ENCODE data around the gene GPX2. TPM values are rescaled to one million over a fixed set of nuclear protein-coding genes. Genes with fewer than 3 reads are reported as not detected.

The GPX2 gene
- polyA plus RNA-seq, 1 donor from 2014 or later = not detected

DNA sequence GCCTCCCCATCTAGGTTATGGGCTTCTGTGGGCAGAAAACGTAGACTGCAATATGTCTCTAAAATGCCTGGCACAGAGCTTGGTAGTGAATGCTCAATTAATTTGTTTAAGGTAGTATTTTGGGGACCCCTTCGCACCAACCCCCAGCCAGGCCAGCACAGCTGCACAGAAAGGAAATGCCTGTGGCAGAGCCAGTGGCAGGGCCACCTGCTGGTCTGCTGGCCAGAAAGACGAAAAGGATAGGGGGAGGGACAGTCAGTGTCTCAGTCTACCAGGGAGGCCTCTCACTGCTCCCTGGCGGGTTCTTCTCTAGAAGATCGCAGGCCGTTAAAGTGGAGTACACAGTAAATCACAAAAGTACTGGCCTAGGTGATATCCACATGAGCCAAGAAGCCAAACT is 26.1 kb upstream of the GPX2 start:
- H3K9ac ChIP-seq (ENCODE audit: low read length) = no peak overlapping the region
- H3F3A ChIP-seq (ENCODE audit: insufficient read depth, low read length, poor library complexity, severe bottlenecking) = no peaks in the 10 kb centered on the region
- H3K27me3 ChIP-seq (ENCODE audit: insufficient read depth, low read depth, low read length) = no peaks in the 10 kb centered on the region
- H2AFZ ChIP-seq (ENCODE audit: low read depth, low read length) = no peak overlapping the region
- TF ChIP-seq EP300 (conservative IDR thresholded peaks at IDR 0.05; ENCODE audit: poor library complexity, severe bottlenecking) = no peak
- TF ChIP-seq SMC3 (conservative IDR thresholded peaks at IDR 0.05; ENCODE audit: poor library complexity) = no peak
- TF ChIP-seq MXI1 (conservative IDR thresholded peaks at IDR 0.05; ENCODE audit: poor library complexity, severe bottlenecking) = no peak
- no peak for TF ChIP-seq RAD21 (conservative IDR thresholded peaks at IDR 0.05)
- TF ChIP-seq, protein P1, sequence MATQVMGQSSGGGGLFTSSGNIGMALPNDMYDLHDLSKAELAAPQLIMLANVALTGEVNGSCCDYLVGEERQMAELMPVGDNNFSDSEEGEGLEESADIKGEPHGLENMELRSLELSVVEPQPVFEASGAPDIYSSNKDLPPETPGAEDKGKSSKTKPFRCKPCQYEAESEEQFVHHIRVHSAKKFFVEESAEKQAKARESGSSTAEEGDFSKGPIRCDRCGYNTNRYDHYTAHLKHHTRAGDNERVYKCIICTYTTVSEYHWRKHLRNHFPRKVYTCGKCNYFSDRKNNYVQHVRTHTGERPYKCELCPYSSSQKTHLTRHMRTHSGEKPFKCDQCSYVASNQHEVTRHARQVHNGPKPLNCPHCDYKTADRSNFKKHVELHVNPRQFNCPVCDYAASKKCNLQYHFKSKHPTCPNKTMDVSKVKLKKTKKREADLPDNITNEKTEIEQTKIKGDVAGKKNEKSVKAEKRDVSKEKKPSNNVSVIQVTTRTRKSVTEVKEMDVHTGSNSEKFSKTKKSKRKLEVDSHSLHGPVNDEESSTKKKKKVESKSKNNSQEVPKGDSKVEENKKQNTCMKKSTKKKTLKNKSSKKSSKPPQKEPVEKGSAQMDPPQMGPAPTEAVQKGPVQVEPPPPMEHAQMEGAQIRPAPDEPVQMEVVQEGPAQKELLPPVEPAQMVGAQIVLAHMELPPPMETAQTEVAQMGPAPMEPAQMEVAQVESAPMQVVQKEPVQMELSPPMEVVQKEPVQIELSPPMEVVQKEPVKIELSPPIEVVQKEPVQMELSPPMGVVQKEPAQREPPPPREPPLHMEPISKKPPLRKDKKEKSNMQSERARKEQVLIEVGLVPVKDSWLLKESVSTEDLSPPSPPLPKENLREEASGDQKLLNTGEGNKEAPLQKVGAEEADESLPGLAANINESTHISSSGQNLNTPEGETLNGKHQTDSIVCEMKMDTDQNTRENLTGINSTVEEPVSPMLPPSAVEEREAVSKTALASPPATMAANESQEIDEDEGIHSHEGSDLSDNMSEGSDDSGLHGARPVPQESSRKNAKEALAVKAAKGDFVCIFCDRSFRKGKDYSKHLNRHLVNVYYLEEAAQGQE (IDR thresholded peaks at IDR 0.05; ENCODE audit: borderline replicate concordance) = no peak
- TF ChIP-seq TAF1 (IDR thresholded peaks at IDR 0.05; ENCODE audit: low read depth) = no peak
- TF ChIP-seq EZH2 (IDR thresholded peaks at IDR 0.05; ENCODE audit: borderline replicate concordance, insufficient read depth, low read length, poor library complexity, severe bottlenecking) = no peak
- TF ChIP-seq, protein P2, sequence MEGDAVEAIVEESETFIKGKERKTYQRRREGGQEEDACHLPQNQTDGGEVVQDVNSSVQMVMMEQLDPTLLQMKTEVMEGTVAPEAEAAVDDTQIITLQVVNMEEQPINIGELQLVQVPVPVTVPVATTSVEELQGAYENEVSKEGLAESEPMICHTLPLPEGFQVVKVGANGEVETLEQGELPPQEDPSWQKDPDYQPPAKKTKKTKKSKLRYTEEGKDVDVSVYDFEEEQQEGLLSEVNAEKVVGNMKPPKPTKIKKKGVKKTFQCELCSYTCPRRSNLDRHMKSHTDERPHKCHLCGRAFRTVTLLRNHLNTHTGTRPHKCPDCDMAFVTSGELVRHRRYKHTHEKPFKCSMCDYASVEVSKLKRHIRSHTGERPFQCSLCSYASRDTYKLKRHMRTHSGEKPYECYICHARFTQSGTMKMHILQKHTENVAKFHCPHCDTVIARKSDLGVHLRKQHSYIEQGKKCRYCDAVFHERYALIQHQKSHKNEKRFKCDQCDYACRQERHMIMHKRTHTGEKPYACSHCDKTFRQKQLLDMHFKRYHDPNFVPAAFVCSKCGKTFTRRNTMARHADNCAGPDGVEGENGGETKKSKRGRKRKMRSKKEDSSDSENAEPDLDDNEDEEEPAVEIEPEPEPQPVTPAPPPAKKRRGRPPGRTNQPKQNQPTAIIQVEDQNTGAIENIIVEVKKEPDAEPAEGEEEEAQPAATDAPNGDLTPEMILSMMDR (IDR thresholded peaks at IDR 0.05; ENCODE audit: poor library complexity, severe bottlenecking) = no peak
- no peak for TF ChIP-seq POLR2AphosphoS5 (IDR thresholded peaks at IDR 0.05)
- H3K27ac ChIP-seq (ENCODE audit: low read length) = no peak overlapping the region
- no peaks in the 10 kb centered on the region for H3K79me2 ChIP-seq (replicated peaks; ENCODE audit: insufficient read depth, low read length)
- H3K4me2 ChIP-seq (ENCODE audit: low read length) = no peak overlapping the region
- H3K9me3 ChIP-seq (ENCODE audit: low read length) = no peaks in the 10 kb centered on the region
- no peaks in the 10 kb centered on the region for H3K9me2 ChIP-seq (ENCODE audit: insufficient read depth, low read length)
- no peak overlapping the region for H3K4me3 ChIP-seq (ENCODE audit: low read length)
- H4K20me1 ChIP-seq (ENCODE audit: insufficient read depth) = no peaks in the 10 kb centered on the region
- no peaks in the 10 kb centered on the region for H3K36me3 ChIP-seq (ENCODE audit: insufficient read depth, low read length)

DNA sequence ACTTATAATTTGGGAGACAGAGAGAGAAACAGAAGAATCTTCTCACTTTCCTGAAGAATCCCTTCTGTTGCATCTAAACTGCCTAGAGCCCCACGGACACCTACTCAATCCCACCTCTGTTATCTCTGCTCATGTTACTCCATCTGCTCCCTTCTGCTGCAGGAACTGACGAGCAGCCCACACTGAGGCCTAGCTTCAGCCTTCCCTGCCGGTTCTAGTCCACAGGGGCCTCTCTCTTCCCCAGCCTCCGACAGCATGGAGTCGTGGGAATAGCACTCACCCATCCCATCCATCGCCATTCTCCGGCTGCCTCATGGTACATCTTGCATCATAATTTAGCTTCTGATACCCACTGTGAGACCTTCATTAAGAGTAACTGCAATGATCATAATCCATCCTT is 25.6 kb upstream of the GPX2 start:
- H3K27ac ChIP-seq (ENCODE audit: low read length) = no peak overlapping the region
- no peak overlapping the region for H3K4me3 ChIP-seq (ENCODE audit: low read length)
- H3K9me2 ChIP-seq (ENCODE audit: insufficient read depth, low read length) = no peaks in the 10 kb centered on the region
- no peak overlapping the region for H3K9ac ChIP-seq (ENCODE audit: low read length)
- no peaks in the 10 kb centered on the region for H3K9me3 ChIP-seq (ENCODE audit: low read length)
- H3K27me3 ChIP-seq (ENCODE audit: insufficient read depth, low read depth, low read length) = no peaks in the 10 kb centered on the region
- H3F3A ChIP-seq (ENCODE audit: insufficient read depth, low read length, poor library complexity, severe bottlenecking) = no peaks in the 10 kb centered on the region
- no peaks in the 10 kb centered on the region for H3K79me2 ChIP-seq (replicated peaks; ENCODE audit: insufficient read depth, low read length)
- H3K36me3 ChIP-seq (ENCODE audit: insufficient read depth, low read length) = no peaks in the 10 kb centered on the region
- H3K4me2 ChIP-seq (ENCODE audit: low read length) = no peak overlapping the region
- TF ChIP-seq EZH2 (IDR thresholded peaks at IDR 0.05; ENCODE audit: borderline replicate concordance, insufficient read depth, low read length, poor library complexity, severe bottlenecking) = no peak
- no peak overlapping the region for H2AFZ ChIP-seq (ENCODE audit: low read depth, low read length)
- H4K20me1 ChIP-seq (ENCODE audit: insufficient read depth) = no peaks in the 10 kb centered on the region

DNA sequence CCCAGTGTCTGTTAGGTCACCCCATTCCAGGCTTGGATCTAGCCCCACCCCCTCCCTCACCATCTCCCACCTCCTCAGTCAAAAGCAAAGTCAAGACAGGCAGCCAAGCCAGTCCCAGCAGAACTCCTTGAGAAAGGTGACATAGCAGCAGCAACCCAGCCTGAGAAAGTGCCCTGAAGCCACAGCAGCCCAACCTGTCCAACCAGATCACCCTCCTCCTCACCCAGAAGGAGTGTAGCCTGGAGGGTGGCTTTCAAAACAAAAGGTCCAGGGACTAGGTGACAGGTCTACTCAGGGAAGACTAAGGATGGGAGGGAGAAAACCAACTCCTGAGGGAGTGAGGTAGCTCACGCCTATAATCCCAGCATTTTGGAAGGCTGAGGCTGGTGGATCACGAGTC is 24.4 kb upstream of the GPX2 start:
- Histone ChIP-seq H4K20me1 (ENCODE audit: insufficient read depth) (no peaks in the 10 kb centered on the region), H3K36me3 (ENCODE audit: insufficient read depth, low read length) (no peaks in the 10 kb centered on the region), H3K27me3 (ENCODE audit: insufficient read depth, low read depth, low read length) (no peaks in the 10 kb centered on the region), H3K79me2 (replicated peaks; ENCODE audit: insufficient read depth, low read length) (no peaks in the 10 kb centered on the region), H3K4me3 (ENCODE audit: low read length) (no peak overlapping the region), H3K9ac (ENCODE audit: low read length) (no peak overlapping the region), H3K27ac (ENCODE audit: low read length) (no peak overlapping the region), H3F3A (ENCODE audit: insufficient read depth, low read length, poor library complexity, severe bottlenecking) (no peaks in the 10 kb centered on the region), H3K9me2 (ENCODE audit: insufficient read depth, low read length) (no peaks in the 10 kb centered on the region), H3K4me2 (ENCODE audit: low read length) (no peak overlapping the region), H2AFZ (ENCODE audit: low read depth, low read length) (no peak overlapping the region), H3K9me3 (ENCODE audit: low read length) (no peaks in the 10 kb centered on the region)
- TF ChIP-seq TAF1 (IDR thresholded peaks at IDR 0.05; ENCODE audit: low read depth) (no peak), EZH2 (IDR thresholded peaks at IDR 0.05; ENCODE audit: borderline replicate concordance, insufficient read depth, low read length, poor library complexity, severe bottlenecking) (no peak), RAD21 (conservative IDR thresholded peaks at IDR 0.05) (no peak), POLR2AphosphoS5 (IDR thresholded peaks at IDR 0.05) (no peak), MXI1 (conservative IDR thresholded peaks at IDR 0.05; ENCODE audit: poor library complexity, severe bottlenecking) (no peak), EP300 (conservative IDR thresholded peaks at IDR 0.05; ENCODE audit: poor library complexity, severe bottlenecking) (no peak), SMC3 (conservative IDR thresholded peaks at IDR 0.05; ENCODE audit: poor library complexity) (no peak)
- TF ChIP-seq, protein P2 (IDR thresholded peaks at IDR 0.05; ENCODE audit: poor library complexity, severe bottlenecking) = no peak
- TF ChIP-seq, protein P1 (IDR thresholded peaks at IDR 0.05; ENCODE audit: borderline replicate concordance) = no peak
